ENCODE results near the gene LSAMP.

The LSAMP gene

DNA sequence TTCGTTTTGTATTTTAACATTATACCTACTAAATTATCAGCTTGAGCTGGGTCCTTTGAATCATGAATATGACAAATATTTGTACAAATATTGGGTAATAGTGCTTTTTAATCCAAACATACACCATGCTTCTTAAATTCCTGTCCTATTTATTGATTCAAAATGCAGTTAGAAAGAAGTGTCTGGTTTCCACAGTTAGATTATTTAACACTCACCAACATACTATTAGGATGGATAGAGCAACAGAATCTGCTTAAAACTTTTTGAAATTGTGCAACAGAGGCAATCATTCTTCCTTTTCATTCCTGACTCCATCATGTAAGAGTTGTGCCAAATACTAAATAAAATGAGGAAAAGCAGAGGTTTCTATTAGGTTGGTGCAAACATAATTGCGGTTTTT, 281.2 kb downstream of the LSAMP start:
- DNase-seq (ENCODE audit: low read depth in 2 of 2) = no peak

DNA sequence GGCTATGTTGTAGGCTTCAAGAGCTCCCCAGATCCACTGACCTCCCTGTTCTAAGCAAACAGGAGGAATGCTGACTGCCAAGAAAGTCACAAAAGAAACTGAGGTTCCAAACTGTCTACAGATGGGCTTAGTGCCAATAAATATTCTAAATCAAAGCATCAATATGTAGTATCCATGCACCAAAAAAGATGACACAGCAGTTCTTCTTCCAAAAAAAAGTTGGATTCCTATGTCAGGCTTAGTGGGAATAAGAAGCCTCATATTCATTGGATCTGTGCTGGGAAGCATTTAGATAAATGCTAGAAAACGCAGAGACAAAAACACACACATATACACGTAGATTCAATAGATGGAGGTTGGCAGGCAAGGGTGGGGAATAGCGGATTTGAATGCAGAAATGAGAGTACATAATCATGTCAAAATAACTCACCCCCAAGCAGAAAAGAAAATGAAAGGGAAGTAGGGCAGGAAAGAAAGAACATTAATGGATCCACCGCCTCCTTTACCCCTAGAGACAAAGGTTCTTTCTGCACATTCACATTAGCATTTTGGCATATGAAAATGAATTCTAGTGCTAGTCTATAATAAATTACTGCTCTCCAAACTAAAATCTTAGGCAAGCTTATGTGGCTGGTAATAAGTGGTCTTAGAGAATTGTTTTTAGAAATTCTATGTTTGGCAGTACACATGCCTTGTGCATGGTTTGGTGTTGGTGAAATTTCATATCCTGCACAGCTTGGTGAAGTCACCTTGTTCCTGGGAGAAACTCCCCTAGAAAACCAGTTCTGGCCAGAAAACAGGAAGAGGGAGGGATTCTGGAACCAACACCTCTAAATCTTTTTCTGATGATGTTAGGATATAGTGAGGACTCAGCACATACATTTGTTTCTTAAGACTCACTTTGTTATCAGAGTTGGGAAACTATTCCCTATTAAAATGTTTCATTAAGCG, 283.4 kb downstream of the LSAMP start:
- DNase-seq (ENCODE audit: low read depth in 2 of 2) = no peak

DNA sequence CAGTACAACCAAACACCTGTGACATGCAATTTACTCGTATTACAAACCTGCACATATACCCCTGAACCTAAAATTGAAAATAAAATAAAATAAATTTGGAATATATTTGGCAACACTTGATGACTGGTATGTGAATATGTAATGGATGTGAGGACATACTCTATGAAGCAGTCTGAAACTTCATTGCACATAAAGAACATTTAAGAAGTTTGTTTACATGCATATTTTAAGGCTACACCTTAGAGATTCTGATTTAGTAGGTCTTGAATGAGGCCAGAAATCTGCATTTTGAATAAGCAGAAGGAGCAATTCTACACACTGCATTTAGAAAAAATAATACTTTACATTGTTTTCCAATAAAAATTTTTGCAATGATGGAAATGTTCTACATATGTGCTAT, 284.7 kb downstream of the LSAMP start:
- no peak for DNase-seq (ENCODE audit: low read depth in 2 of 2)

DNA sequence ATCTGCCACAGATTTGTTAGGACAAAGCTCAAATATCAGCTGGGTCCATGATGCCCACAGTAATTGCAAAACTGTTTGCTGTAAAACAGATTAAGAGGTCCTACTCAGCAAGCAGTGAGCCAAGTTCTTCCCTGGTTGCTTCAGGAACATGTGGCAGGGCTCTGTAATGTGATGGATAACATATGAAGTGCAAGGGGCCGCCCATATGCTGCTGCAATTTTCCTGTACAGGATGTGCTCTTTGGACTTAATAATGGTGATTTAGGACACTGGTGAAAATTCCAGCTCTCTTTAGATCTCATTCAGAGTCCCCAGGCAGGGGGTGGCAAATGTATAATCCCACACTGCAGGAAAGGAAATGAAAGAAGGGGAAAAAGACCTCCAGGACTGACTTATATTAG, 289.4 kb downstream of the LSAMP start:
- no peak for DNase-seq (ENCODE audit: low read depth in 2 of 2)

DNA sequence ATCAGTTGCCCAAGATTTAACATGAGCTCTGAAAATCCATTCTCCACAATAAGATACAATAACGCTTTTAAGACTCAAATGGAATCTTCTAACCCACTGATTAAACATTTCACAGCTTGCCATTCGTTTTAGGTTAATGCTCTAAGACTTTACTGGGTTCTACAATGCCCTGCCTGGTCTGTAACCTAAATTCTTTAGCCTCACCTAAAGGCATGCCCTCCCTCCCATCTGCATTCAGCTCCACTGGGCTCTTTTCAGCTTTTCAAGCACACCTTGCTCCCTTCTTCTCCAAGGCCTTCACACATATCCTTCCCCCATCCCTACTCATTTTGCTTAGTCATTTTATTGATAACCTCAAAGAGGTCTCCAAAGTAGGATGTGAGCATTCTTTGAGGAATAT, 290.9 kb downstream of the LSAMP start:
- DNase-seq (ENCODE audit: low read depth in 2 of 2) = no peak

DNA sequence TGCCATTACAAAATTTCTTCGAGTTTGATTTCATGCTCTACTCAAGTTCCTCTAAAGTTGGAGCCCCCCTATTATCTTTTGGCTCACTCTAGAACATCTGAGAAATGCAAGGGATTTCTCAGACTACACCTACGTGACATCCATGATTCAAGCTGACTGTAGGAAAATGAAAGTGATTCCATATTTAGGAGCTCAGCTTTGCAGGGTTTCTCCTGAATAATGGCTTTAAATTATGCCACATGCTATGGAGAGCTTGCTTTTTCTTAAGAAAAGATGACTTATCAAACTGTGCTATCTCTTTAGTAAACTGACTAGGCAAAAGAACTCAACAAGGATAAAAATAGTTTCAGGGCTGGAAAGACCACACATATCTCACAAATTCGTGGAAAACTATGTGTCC, 292.1 kb downstream of the LSAMP start:
- DNase-seq (ENCODE audit: low read depth in 2 of 2) = no peak

DNA sequence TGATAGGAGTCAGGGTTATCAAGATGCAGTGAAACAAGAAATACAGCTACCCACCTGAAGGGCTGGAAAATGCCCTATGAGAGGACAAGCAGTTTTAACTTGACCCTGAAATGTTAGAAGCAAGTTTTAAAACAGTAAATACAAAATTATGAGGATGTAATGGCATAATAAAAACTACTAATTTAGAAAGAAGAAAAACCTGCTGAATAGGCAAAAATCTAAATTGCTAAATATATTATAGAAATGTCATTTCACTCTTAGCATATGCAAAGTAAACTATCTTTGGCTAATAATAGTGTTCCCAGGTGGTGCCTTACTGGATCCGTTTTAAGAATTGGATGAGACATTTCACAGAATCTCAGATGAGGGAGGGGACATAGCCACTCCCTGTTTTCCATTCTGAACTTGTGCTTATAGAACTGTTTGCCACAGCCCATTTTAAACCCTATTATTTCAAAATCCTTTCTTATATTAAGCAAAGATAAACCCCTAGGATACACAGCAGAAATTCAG, 294.6 kb downstream of the LSAMP start:
- no peak for DNase-seq (ENCODE audit: low read depth in 2 of 2)

DNA sequence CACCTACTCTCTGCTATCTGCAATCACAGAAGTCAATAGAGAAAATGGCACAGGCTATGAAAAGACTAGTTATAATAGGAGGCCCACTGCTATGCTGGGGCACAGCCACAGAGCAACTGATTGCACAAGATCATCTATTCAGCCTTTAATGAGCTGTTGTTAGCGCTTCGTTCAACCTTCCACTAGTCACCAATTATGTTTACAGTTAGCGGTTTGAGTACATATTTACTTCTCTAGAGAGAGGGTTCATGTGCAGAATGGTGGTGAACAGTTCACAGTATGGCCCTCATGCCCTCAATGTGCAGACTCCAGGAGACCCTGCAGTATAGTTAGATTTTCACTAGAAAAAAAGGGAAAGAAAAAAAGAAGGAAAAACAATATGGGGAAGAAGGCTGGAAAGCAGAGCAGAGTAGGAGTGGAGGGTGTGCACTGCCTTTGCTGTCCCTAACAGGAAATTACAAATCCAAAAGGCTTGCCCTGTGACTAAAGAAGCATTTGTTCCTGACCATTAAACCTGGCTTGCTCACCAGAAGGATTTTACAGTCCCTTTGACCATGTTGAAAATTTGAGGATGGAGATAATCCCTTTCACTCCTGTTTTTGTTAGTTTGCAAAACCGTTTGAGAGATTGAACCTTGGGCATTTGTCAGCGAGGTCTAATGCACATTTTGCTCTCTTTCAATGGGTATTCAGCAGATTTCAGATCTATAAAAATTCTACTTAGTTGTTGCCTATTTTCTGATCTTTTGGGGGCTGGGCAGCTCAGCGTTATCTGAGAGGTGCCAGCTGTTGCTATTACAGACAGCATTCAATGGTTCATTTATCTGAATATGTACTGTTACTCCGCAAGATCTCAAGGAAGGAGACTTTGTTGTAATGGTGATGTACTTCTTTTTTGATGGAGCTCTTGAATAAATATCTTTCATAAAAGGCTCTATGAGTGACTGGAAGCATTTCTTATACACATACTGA, 296.1 kb downstream of the LSAMP start:
- no peak for DNase-seq (ENCODE audit: low read depth in 2 of 2)

DNA sequence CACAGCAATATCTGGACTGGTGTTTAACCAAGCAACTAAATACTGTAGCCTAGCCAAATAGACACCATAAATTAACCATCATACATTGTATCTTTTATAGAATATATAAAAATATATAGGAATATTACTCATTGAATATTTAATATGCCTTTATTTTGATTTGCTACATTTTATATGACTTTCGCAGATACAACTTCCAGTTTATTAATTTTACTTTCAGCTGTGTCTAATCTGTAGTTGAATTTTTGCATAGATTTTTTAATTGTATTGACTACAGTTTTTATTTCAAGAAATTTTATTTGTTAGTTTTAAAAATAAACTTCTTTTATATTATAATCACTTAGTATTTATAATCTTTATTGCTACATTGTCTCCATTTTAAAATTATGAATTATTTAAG, 299.7 kb downstream of the LSAMP start:
- no peak for DNase-seq (ENCODE audit: low read depth in 2 of 2)

DNA sequence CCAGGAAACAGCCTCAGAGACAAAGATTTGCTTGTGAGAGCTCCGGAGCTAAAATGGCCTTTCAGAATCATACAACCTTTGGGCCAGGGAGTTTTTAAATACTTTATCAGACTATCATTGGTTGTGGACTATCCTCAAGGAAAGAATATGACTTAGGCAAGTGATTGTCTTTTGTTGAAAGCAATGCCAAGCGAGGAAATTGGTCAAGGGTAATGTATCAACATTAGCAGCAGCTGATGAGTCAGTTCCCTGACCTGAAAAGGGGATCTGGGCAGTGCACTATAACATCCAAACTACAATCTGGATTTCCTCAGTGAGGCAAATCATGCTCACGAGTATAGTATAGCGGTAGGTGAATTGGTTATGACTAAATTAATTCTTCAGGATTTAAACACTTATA, 303.6 kb downstream of the LSAMP start:
- DNase-seq (ENCODE audit: low read depth in 2 of 2) = no peak

DNA sequence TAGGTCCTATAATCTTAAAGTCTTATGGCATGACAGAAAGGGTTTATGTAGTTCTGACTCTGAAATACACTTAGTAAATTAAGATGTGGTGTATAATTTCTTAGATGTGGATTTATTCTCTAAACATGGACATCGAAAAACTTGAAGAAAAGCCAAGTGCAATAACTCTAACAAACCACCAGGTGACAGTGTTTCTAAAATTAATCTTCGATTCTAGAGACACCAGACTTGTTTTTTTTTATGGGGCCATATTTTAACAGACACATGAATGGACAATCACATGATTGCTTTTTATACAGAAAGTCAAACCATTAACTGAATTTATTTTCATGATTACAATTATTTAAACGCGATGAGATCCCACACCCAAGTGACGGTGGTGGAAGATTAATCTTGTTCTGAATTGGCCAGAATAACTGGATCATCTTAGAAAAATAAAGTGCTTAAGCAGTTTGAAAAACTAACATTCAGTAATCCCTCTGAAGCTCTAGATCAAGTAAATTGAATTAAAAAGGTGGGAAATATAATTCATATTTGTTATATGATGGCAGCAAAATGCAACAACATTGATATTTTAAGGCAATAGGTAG, 305.1 kb downstream of the LSAMP start:
- no peak for DNase-seq (ENCODE audit: low read depth in 2 of 2)

DNA sequence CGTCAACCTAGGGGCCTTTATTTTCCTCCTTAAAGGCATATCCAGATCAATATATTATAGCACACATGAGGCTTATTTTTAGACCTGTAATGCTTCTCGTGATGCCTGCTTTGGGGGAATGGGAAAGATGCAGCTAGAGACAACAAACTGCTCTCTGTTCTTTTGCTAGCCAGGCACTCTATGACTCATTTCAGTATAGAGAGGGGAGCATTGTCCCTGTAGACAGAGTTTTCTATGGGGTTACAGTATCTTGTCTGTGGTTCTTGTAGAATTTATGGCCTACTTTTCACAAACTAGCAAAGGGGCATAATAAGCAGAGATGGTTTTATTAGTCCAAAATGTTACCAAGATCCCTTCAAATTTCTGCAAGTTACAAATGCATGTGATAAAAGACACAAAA, 305.6 kb downstream of the LSAMP start:
- no peak for DNase-seq (ENCODE audit: low read depth in 2 of 2)

DNA sequence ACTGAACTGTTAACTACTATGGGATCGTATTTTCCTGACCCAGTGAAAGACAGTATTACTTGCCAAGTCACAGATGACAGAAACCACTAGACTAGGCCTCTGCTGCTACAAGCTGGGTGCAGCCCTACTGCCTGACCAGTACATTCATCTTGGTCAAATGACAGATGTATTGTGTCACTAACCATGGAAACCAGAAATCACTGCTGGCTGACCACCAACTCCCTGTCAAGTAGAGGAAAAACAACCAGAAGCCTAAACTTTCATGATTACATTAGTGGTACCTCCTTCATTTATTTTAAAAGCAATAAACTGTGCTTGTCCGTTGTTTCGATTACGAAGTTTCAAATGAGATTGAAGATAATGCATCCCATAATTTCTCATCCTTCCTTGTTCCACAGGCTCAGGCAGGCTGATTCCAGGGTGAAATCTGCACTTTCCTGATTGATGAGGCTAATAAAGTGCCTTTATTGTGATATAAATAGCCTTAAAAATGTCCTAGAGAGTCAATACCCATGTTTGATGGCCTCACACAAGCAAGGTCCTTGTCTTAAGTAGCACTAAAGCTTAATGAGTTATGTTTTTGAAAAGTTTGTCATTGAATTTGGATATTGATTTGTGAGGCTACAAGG, 309.7 kb downstream of the LSAMP start:
- no peak for DNase-seq (ENCODE audit: low read depth in 2 of 2)

DNA sequence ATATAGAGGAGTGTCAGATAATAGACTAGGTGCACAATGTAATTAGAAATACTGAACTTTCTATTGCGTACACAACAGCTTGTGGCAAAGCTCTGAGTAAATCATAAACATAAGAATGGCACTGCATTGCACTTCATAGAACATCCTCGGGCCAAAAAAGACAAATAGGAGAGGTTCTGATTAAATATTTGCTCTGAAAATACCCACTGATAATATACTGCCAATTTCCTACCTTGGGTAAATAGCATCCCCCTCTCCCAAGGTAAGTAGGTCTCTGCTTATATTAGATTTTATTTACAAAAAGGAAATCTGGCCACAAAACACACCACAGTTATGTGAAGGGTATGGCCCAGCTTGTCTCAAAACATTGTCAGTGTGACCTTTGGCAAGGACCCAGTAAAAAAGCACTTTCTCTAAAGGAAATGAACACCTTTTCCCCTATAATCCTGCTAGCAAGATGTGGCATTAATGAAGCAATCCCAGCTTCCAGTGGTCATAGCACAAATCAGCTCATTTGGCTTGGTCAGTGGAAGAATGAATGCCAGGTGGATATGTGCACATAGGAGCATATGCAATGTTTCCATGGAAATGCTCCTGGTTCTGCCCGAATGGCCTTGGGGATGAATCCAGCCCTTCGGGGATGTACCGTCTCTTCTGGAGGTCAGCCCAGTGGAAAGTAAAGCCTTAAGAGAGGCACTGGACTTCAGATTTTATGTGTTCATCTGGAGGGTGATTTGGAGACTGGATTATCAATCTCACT, 315.9 kb downstream of the LSAMP start:
- DNase-seq (ENCODE audit: low read depth in 2 of 2) = no peak

DNA sequence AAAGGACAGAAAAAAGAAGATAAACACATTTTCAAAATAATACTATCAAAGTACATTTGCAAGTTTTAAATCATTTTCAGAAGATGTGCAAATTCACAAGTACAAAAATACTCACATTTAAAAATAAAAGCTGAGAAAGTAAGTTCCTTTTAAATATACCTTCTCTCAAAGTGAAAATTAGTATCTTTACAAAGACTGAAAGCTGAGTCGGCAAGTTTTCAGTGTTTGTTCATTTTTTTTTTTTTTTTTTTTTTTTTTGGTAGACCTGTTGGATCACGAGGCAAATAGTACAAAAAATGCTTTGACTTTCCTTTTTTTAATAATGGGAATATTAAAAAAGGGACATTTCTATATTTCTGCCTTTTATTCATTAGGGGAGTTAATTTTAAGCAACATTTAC, 317.8 kb downstream of the LSAMP start:
- DNase-seq (ENCODE audit: low read depth in 2 of 2) = no peak

DNA sequence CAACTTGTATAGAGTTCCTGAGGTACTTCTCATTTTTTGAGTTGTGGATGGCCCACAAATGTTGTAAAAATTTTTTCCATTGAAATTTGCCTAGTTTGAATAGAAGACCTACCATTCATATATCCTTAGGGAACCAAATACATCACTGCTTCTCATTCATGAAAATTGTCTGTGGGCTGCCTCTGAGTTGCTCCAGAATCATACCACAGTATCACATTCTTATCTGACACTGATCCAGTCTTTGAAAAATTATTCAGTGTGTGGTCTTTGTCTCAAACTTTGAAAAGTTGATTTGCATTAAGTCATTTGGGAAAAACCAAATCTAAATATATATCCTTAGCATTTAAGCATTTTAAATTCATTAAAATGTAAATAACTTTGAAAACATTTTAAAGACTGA, 321.1 kb downstream of the LSAMP start:
- no peak for DNase-seq (ENCODE audit: low read depth in 2 of 2)

DNA sequence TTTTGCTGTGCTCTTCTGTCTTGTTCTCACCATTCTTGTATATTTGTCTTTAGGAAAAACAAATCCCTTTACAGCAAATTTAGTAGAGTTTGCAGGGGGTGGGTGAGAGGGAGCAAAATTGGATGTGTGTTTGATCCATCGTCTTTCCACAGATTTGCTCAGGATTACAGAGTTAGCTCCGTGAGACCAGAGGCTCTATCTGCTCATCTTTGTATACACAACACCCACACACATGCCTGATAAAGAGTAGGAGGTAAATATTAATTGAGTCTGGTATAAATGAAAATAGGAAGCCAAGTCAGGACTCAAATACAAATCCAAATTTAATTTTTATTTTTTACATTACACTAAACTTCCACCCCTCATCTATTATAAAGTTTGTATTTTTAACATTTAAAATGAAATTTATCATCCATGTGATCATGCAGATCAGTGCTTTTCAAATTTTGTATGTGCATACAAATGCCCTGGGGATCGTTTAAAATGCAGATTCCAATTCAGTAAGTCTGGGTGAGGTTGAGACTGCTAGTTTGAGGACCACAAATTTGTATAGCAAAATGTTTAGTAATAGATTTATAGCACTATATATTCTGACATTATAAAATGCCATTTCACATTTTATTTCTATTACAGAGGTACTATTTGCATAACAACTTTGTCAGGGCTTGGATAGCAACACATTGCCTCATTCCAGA, 326.7 kb downstream of the LSAMP start:
- no peak for DNase-seq (ENCODE audit: low read depth in 2 of 2)

DNA sequence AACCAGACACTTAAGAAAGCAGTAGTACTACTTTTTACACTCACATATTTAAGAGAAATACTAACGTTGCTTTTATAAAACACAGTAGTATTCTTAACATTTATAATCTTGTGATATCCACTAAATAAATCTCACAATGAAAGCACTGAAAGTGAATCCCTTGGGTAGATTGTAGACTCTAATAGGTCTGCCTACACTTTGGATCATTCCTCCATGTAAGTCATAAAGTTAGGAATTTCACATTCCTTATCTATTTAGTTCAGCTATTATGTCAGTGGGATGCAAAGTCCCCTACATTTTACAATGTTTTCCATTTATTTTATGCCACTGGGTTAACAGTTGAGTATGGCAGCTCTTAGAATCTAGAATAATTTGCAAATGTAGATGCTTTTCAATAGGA, 330.7 kb downstream of the LSAMP start:
- no peak for DNase-seq (ENCODE audit: low read depth in 2 of 2)

DNA sequence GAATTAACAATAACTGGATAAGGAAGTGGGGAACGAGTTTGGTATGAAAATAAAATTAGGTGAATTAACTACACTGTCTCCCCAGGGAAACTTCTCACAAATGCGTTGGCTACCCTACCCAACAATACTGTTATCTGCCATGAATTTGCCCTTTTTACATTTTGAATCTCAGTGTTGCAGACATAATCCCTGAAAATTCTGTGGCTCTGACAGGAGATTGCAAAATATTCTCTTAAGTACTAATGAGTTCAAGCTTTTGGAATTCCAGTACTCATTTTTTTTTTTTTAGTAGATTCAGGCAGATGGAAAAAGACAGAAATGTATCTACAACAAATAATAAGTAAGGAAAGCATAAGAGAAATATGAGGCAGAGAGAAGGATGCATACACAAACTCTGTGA, 332.6 kb downstream of the LSAMP start:
- no peak for DNase-seq (ENCODE audit: low read depth in 2 of 2)

DNA sequence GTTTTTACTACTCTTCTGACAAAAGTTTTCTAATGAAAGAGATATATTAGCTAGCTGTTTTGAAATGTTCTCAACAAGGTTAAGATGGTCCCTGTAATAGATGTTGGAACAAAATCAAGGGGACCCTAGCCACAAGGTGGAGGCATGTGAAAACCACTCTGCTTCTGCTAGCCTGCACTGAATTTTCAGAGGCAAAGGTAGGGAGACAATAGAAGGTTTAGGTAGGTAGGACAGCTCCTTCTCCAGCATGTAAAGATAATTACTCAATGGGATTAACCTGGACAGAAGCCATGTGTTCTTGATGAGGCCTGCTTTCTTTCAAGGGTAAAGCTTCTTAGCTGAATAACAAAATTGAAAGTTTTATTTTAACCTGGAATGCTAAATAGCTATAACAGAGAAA, 333.5 kb downstream of the LSAMP start:
- no peak for DNase-seq (ENCODE audit: low read depth in 2 of 2)
